Uterus (tissue), 4 donors: ENCODE data around the gene SCNN1B. TPM values are rescaled to one million over a fixed set of nuclear protein-coding genes. Genes with fewer than 3 reads are reported as not detected.

Experiments used
- DNase-seq, 2 donors: peaks; one replicate each; pipeline ENCODE4 v3.0.0-alpha.2; 2019 to 2020
- H3K27ac ChIP-seq, 2 donors: fragments of 200-600 bp; sonication (generic); 1 replicate in 1 of 2; 2 replicates in 1 of 2; pipeline ENCODE4 v1.5.1; 2016 to 2018
- H3K27me3 ChIP-seq, 2 donors: fragments of 200-600 bp; sonication (generic); one replicate each; pipeline ENCODE4 v1.5.1; 2018 to 2019; ENCODE audit warnings: control low read depth in 1 of 2
- H3K36me3 ChIP-seq, 2 donors: fragments of 200-600 bp; sonication (generic); one replicate each; pipeline ENCODE4 v1.5.1; 2019; ENCODE audit warnings: control low read depth in 1 of 2
- H3K4me1 ChIP-seq, 2 donors: fragments of 200-600 bp; sonication (generic); one replicate each; pipeline ENCODE4 v1.5.1; 2018 to 2019; ENCODE audit warnings: control low read depth in 1 of 2
- H3K4me3 ChIP-seq, 2 donors: fragments of 200-600 bp; sonication (generic); 1 replicate in 1 of 2; 2 replicates in 1 of 2; pipeline ENCODE4 v1.5.1; 2018 to 2019; ENCODE audit warnings: mild to moderate bottlenecking in 1 of 2
- H3K9me3 ChIP-seq, 2 donors: fragments of 200-600 bp; sonication (generic); one replicate each; pipeline ENCODE4 v1.5.1; 2019; ENCODE audit warnings: control low read depth in 1 of 2
- POLR2A ChIP-seq, 2 donors: fragments of 450-650 bp; IDR thresholded peaks; one replicate each; pipeline ENCODE4 v1.6.1; 2016; ENCODE audit warnings: antibody characterized with exemption in 2 of 2, mild to moderate bottlenecking in 1 of 2, moderate library complexity in 1 of 2
- intact Hi-C: fragments of 100-400 bp; cut with DNase I; formaldehyde crosslinking; loops from one replicate; pipeline ENCODE4 v1.15.1; 2023; ENCODE audit warnings: low total_unique reads
- total RNA-seq, 4 donors: library from RNA; depleted of rRNA in 3 of 4; stranded (reverse); fragments of >200 nt in 3 of 4; gene quantifications; one replicate each; pipeline versions ENCODE4 v1.1.0 to v1.2.4, GENCODE V29; 2014 to 2023
- TF ChIP-seq, protein P1 (sequence below), 4 experiments: fragments of 200-600 bp in 2 of 4; fragments of 450-650 bp in 2 of 4; sonication (generic) in 2 of 4; IDR thresholded peaks; one replicate each; pipeline ENCODE4 v1.5.1; 2016 to 2019; ENCODE audit warnings: antibody characterized with exemption in 4 of 4, mild to moderate bottlenecking in 2 of 4, moderate library complexity in 1 of 4
- donor health status: DM: yes; HTN: yes; CAD: no.

Gene SCNN1B
- total RNA-seq, 4 donors from 2014 or later: 0.14 to 9.6 (median 1.9) TPM

DNA sequence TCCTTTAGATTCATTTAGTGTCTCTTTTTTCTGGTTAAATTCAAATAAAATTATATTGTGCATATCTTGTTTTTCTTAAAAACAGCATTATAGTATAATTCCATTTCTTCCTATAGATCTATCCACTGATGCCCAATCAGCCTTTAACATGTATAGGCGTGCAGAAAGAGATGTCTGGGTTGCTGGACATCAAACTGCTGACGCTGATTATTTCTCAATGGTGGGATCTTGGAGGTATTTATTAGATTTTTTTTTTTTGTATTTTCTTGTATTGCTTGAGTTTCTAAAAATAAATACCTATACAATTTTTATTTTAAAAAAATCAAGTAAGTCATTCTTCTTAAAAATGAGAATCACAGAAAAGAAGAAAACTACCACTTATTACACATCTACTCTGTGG, 100.0 kb downstream of the SCNN1B start:
- Histone ChIP-seq H3K27me3 (no peaks in the 10 kb centered on the region), H3K9me3 (no peaks in the 10 kb centered on the region), H3K27ac (no peak overlapping the region), H3K36me3 (no peaks in the 10 kb centered on the region), H3K4me3 (no peak overlapping the region), H3K4me1 (no peaks in the 10 kb centered on the region)
- DNase-seq: no peak
- intact Hi-C loops: no loop called here
- TF ChIP-seq, protein P1, sequence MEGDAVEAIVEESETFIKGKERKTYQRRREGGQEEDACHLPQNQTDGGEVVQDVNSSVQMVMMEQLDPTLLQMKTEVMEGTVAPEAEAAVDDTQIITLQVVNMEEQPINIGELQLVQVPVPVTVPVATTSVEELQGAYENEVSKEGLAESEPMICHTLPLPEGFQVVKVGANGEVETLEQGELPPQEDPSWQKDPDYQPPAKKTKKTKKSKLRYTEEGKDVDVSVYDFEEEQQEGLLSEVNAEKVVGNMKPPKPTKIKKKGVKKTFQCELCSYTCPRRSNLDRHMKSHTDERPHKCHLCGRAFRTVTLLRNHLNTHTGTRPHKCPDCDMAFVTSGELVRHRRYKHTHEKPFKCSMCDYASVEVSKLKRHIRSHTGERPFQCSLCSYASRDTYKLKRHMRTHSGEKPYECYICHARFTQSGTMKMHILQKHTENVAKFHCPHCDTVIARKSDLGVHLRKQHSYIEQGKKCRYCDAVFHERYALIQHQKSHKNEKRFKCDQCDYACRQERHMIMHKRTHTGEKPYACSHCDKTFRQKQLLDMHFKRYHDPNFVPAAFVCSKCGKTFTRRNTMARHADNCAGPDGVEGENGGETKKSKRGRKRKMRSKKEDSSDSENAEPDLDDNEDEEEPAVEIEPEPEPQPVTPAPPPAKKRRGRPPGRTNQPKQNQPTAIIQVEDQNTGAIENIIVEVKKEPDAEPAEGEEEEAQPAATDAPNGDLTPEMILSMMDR (IDR thresholded peaks at IDR 0.05): no peak
- no peak for TF ChIP-seq POLR2A (IDR thresholded peaks at IDR 0.05)

DNA sequence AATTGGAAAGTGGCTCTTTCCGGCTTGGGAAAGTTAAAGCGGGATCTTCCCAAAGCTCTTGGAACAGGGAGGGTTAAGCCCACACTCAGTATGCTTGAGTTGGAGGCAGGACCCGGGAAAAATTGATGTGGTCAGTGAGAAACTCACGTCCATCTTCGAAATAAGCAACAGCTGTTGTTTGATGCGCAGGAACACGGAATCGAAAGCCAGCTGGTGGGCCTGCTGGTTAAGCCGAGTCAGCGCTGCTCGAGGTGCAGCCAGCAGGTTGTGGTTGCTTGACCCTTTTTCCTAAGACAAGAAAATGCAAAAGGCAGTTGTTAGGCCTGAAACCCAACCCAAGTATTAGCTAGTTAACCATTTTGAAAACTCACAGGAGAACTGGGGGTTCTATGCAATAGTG, 101.4 kb downstream of the SCNN1B start:
- Histone ChIP-seq H3K36me3 (no peaks in the 10 kb centered on the region), H3K4me1 (no peaks in the 10 kb centered on the region), H3K9me3 (no peaks in the 10 kb centered on the region), H3K27me3 (no peaks in the 10 kb centered on the region), H3K4me3 (no peak overlapping the region), H3K27ac (no peak overlapping the region)
- TF ChIP-seq POLR2A (IDR thresholded peaks at IDR 0.05): no peak
- TF ChIP-seq, protein P1 (IDR thresholded peaks at IDR 0.05): no peak
- no peak for DNase-seq
- intact Hi-C loops: no loop called here

DNA sequence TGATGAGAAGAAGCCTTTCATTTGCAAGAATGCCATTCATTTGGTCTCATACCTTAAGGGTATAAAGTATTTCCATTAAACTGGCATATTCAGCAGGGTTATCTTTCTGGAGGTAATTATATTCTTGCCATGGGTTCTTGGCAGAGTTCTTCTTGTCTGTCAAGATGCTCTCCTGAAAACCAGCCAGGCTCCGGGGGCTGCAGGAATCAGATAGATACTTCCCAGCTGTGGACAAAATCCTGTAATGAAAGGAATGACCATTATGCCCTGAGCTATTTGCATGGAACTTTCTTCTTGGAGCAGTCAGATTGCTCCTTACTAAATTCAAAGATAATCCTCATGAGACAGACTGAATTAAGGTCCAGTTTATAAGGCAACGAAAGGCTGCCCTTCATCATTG, 103.9 kb downstream of the SCNN1B start:
- intact Hi-C loops: no loop called here
- TF ChIP-seq POLR2A (IDR thresholded peaks at IDR 0.05): no peak
- TF ChIP-seq, protein P1 (IDR thresholded peaks at IDR 0.05): no peak
- Histone ChIP-seq H3K4me1 (no peaks in the 10 kb centered on the region), H3K4me3 (no peak overlapping the region), H3K27ac (no peak overlapping the region), H3K9me3 (no peaks in the 10 kb centered on the region), H3K36me3 (no peaks in the 10 kb centered on the region), H3K27me3 (no peaks in the 10 kb centered on the region)
- DNase-seq: no peak

DNA sequence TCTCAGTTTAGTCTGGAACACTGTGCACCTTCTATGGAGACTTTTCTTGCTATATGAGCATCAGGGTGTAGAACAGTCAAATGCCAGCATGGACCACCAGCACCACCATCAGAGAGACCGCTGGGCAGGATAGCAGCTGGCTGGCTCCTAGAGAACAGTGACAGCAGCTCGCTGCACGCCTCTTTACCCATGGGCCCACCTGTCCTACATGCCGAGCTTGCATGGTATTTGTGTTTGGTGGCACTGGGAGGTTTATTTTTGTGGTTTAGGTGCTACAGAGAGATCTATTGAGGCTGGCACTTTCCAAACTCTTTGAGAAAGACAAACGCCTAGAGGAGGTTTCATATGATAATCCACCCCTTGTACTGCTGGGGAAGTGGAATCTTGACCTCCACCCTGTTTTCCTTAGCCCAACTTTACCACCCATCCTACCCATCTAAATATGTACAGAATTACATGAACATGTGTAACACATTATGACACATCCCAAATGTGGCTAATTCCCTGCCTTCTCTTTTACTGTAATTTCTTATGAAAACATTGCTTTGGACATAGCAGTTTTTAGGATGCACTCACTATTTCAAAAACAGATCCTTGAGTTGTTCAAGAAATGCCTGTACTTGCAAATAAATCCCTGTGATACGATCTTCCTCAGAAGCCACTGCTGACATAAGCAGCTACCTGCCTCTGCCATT, 104.6 kb downstream of the SCNN1B start:
- Histone ChIP-seq H3K4me3 (no peak overlapping the region), H3K36me3 (no peaks in the 10 kb centered on the region), H3K27me3 (no peaks in the 10 kb centered on the region), H3K4me1 (no peaks in the 10 kb centered on the region), H3K9me3 (no peaks in the 10 kb centered on the region), H3K27ac (no peak overlapping the region)
- no peak for DNase-seq
- TF ChIP-seq, protein P1 (IDR thresholded peaks at IDR 0.05): no peak
- TF ChIP-seq POLR2A (IDR thresholded peaks at IDR 0.05): no peak
- intact Hi-C loops: no loop called here

DNA sequence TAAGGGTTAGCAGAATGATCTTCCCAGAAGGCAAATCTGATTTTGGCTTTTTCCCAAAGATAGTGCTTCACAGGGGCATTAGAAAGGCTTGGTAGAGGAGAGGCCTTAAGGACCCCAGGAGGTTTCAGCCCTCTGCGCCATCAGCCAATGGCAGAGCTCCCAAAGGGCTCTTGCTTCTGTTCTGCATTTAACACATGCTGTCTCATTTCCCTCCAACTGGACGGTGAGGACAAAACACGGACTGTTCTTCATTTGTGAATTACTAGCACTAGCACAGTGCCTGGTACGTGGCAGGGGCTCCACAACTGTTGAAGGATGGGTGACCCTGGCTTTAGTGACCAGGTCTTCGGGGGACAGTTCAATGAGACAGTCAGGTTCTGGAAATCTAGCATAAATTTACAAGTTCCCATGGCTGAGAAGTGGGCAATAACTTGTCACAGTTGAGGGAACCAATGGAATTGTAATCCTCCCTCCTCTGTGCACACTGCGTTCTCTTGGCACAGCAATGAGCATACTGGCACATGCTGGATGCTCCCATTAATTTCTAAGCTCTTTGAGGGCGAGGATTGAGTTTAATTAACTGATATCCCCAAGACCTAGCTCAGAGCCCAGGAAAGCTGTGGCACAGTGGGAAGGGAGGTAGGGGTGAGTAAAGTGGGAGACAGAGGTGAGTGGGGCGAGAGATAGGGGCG, 105.5 kb downstream of the SCNN1B start:
- H3K27ac ChIP-seq: no peak overlapping the region
- no peaks in the 10 kb centered on the region for H3K27me3 ChIP-seq
- no peaks in the 10 kb centered on the region for H3K4me1 ChIP-seq
- no peaks in the 10 kb centered on the region for H3K36me3 ChIP-seq
- no peak for DNase-seq
- H3K9me3 ChIP-seq: no peaks in the 10 kb centered on the region
- no peak overlapping the region for H3K4me3 ChIP-seq
- TF ChIP-seq, protein P1 (IDR thresholded peaks at IDR 0.05): no peak
- TF ChIP-seq POLR2A (IDR thresholded peaks at IDR 0.05): no peak
- intact Hi-C loops: no loop called here
